Left cardiac atrium (tissue), 4 donors: Measurements from ENCODE around the gene BCL2L11. TPM values are rescaled to one million over a fixed set of nuclear protein-coding genes. Genes with fewer than 3 reads are reported as not detected.

ENCODE experiments used
- ATAC-seq, 2 donors: fragments of 200-7000 bp; cut with Tn5 transposase; one replicate each; pipeline ENCODE4 v1.9.1; 2020; ENCODE audit warnings: mild to moderate bottlenecking in 2 of 2, moderate library complexity in 2 of 2
- DNase-seq: peaks from one replicate; pipeline ENCODE4 v3.0.0-alpha.2; 2020
- intact Hi-C, 2 donors: fragments of 100-400 bp; cut with DNase I; formaldehyde crosslinking; loops; one replicate each; pipeline versions ENCODE4 v1.14.1 to v1.15.1; 2022 to 2023
- total RNA-seq, 2 donors: library from RNA; stranded (reverse); fragmentation: NEBNext Ultra II Directional; extraction: Animal tissue kit (Norgen Biotek cat#: 25700); gene quantifications; one replicate each; pipeline ENCODE4 v1.2.1, GENCODE V29; 2021
- donor health status: DM: no; HTN: yes; CAD: no.
- donor health status: DM: no; HTN: yes; CAD: no; lungs with severe emphysema.
- donor health status: DM: yes; HTN: yes; CAD: no.
- donor health status: Dilated cardiomyopathy.

BCL2L11 gene
- total RNA-seq, 2 donors from 2014 or later: 4.6 to 9.2 TPM

GRCh38 chr2:111204706-111205105 lies 84.0 kb downstream of the BCL2L11 start:
- intact Hi-C loops: no loop called here
- DNase-seq: no peak
- no peak for ATAC-seq

- intact Hi-C loops: no loop called here
- DNase-seq (no peak), ATAC-seq (no peak)
Observed at GRCh38 chr2:111205774-111206173, 85.1 kb downstream of the BCL2L11 start.

GRCh38 chr2:111207851-111208250 lies 87.1 kb downstream of the BCL2L11 start:
- DNase-seq: no peak
- no peak for ATAC-seq
- intact Hi-C loops: no loop called here

- DNase-seq: no peak
- no peak for ATAC-seq
- intact Hi-C loops: no loop called here
Observed at GRCh38 chr2:111208639-111209038, 87.9 kb downstream of the BCL2L11 start.

- intact Hi-C loops: no loop called here
- DNase-seq (no peak), ATAC-seq (no peak)
Observed at GRCh38 chr2:111209045-111209514, 88.4 kb downstream of the BCL2L11 start.

GRCh38 chr2:111210036-111210435 lies 89.3 kb downstream of the BCL2L11 start:
- DNase-seq: no peak
- ATAC-seq: no peak
- intact Hi-C loops: no loop called here

GRCh38 chr2:111213877-111214276 lies 93.2 kb downstream of the BCL2L11 start:
- intact Hi-C loops: no loop called here
- no peak for DNase-seq
- ATAC-seq: no peak

GRCh38 chr2:111216811-111217652 lies 96.3 kb downstream of the BCL2L11 start:
- no peak for DNase-seq
- intact Hi-C loops: no loop called here
- peak; percentile 53 to 65 for ATAC-seq
